ENCODE results near the gene RPTOR. TPM values are rescaled to one million over a fixed set of nuclear protein-coding genes. Genes with fewer than 3 reads are reported as not detected.

Gene RPTOR
- total RNA-seq, 1 donor from 2014 or later, result 53.7 TPM

DNA sequence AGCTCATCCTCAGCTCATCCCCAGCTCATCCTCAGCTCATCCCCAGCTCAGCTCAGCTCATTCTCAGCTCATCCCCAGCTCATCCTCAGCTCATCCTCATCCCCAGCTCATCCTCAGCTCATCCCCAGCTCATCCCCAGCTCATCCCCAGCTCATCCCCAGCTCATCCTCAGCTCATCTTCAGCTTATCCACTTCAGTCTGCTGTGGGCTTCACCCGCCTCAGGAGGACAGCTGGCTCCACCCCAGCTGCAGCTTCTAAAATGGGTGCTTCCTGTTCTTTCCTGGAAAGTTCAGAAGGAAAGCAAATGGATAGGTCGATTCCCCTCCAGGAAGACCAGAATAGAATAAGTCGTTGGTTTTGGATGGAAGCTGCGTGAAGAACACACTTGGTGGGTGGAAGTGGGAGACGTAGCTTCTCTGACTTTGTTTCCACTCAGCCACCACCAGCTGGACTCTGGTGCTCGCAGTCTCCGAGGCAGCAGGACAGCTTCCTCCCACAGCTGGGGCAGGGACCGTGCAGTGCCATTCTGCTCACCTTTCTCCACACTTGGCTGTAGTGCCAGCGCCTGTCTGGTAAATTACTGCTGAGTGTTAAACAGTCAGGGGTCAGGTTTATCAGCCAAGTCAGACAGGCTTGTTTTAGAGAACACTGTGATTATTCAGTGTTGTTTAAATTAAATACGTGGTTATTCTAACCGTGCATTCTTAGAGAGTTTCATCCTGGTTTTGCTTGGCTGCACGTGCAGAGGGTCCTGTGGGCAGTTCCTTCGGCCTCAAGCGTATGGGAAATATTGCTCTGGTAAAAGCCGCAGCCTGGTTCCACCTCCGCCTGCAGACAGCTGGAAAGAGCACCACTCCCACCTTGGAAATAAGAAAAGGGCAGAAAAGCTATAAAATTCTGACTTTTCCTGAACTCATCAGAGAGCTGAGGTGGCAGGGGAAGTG, 386.0 kb downstream of the RPTOR start:
- TF ChIP-seq, protein P1, sequence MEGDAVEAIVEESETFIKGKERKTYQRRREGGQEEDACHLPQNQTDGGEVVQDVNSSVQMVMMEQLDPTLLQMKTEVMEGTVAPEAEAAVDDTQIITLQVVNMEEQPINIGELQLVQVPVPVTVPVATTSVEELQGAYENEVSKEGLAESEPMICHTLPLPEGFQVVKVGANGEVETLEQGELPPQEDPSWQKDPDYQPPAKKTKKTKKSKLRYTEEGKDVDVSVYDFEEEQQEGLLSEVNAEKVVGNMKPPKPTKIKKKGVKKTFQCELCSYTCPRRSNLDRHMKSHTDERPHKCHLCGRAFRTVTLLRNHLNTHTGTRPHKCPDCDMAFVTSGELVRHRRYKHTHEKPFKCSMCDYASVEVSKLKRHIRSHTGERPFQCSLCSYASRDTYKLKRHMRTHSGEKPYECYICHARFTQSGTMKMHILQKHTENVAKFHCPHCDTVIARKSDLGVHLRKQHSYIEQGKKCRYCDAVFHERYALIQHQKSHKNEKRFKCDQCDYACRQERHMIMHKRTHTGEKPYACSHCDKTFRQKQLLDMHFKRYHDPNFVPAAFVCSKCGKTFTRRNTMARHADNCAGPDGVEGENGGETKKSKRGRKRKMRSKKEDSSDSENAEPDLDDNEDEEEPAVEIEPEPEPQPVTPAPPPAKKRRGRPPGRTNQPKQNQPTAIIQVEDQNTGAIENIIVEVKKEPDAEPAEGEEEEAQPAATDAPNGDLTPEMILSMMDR (IDR thresholded peaks at IDR 0.05; ENCODE audit: unreplicated experiment), result no peak
- H3K9me3 Mint-ChIP-seq, result no peaks in the 10 kb centered on the region
- H3K4me1 Mint-ChIP-seq, result peaks cover 3% of the 10 kb centered on the region
- H3K36me3 Mint-ChIP-seq, result peaks cover 23% of the 10 kb centered on the region
- H3K4me3 Mint-ChIP-seq, result no peak overlapping the region
- DNase-seq (ENCODE audit: low spot score in 2 of 2, unreplicated experiment in 2 of 2), result no peak
- H3K27ac Mint-ChIP-seq, result no peak overlapping the region
- H3K27me3 Mint-ChIP-seq (ENCODE audit: low read depth), result no peaks in the 10 kb centered on the region

DNA sequence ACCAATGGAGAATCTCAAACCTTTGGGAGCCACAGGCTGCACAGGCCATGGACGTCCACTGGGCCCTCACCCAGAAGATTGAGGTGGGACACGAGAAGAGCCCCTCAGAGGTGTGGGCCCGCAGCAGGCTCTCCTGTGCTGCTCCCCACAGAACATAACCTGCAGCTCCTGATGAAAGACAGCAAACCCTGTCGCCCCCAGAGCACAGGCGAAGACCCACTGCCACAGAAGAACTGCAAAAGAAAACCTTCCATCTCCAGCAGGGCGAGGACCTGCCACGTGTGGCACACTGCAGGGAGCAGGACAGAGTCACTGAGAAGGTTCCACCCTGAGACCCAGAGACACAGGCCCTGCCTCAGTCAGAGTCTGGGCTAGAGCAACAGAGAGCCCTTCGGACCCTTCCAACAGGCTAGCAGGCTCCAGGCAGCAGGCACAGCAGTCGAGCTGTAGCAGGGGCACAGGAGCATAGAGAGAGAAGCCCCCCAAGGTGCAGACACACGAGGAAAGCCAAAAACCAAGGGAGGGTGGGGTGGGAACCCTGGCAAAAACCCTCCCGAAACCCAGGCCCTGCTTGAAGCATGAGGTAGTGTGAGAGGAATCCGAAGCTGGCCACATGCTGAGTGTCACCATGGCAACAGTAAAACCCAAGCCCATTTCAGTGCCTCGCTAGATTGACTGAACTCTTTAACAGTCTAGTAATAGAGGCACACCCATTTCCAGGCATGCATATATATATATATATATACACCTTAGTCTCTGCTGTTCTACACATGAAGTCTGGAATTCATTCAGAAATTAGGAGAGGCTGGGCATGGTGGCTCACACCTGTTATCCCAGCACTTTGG, 387.0 kb downstream of the RPTOR start:
- no peak overlapping the region for H3K4me3 Mint-ChIP-seq
- peaks cover 3% of the 10 kb centered on the region for H3K4me1 Mint-ChIP-seq
- TF ChIP-seq, protein P1 (IDR thresholded peaks at IDR 0.05; ENCODE audit: unreplicated experiment), result no peak
- DNase-seq (ENCODE audit: low spot score in 2 of 2, unreplicated experiment in 2 of 2), result no peak
- H3K27me3 Mint-ChIP-seq (ENCODE audit: low read depth), result no peaks in the 10 kb centered on the region
- H3K36me3 Mint-ChIP-seq, result peaks cover 16% of the 10 kb centered on the region
- no peaks in the 10 kb centered on the region for H3K9me3 Mint-ChIP-seq
- H3K27ac Mint-ChIP-seq, result no peak overlapping the region

DNA sequence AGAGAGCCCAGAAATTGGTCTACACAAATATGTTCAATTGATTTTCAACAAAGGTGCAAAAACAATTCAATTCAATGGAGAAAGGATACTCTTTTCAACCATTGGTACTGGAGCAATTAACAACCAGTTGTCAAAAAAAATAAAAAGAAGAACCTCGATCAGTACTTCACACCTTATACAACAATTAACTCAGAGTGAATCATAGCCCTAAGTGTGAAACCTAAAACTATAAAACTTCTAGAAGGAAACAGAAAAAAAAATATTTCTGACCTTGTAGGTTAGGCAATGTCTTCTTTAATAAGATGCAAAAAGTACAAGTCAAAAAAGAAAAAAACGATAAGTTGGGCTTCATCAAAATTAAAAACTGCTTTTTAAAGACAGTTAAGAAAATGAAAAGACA, 390.9 kb downstream of the RPTOR start:
- Mint-ChIP-seq H3K9me3 (no peaks in the 10 kb centered on the region), H3K36me3 (peaks cover 13% of the 10 kb centered on the region), H3K27ac (no peak overlapping the region), H3K4me3 (no peak overlapping the region), H3K4me1 (peaks cover 3% of the 10 kb centered on the region), H3K27me3 (ENCODE audit: low read depth) (no peaks in the 10 kb centered on the region)
- TF ChIP-seq, protein P1 (IDR thresholded peaks at IDR 0.05; ENCODE audit: unreplicated experiment), result no peak
- DNase-seq (ENCODE audit: low spot score in 2 of 2, unreplicated experiment in 2 of 2), result no peak

DNA sequence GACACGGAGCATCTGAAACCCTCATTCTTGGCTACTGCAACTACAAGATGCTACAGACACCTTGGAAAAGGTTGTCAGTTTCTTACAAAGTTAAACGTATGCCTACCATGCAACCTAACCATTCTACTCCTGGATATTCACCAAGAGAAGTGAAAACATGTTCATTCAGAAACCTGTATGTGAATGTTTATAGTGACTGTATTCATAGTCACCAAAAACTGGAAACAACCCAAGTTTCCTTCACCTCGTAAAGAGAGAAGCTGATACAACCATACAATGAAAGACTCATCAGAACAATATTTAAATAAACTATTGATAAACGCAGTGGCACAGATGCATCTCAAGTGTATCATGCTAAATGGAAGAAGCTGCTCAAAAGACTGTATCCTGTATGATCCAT, 391.6 kb downstream of the RPTOR start:
- TF ChIP-seq, protein P1 (IDR thresholded peaks at IDR 0.05; ENCODE audit: unreplicated experiment), result no peak
- Mint-ChIP-seq H3K36me3 (peaks cover 13% of the 10 kb centered on the region), H3K9me3 (no peaks in the 10 kb centered on the region), H3K27ac (no peak overlapping the region), H3K4me3 (no peak overlapping the region), H3K4me1 (peaks cover 3% of the 10 kb centered on the region), H3K27me3 (ENCODE audit: low read depth) (no peaks in the 10 kb centered on the region)
- DNase-seq (ENCODE audit: low spot score in 2 of 2, unreplicated experiment in 2 of 2), result no peak

DNA sequence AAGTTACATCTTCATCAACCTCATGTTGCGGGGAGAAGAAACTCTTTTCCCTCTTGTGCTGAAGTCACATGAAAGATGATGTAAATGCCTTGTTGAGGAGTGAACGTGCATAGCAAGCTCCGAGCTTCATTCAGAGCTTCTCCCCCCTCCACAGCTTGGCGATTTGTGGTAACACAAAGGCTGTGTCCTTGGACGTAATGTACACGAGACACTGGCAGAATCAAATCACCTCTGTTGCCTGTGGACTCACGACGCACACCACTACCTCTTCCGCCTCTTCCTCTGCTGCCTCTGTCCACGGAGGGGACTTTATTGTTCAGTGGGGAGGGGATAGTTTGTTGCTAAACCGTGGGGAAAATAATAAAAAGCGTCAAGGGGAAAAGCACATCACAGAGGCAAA, 392.1 kb downstream of the RPTOR start:
- Mint-ChIP-seq H3K4me1 (no peaks in the 10 kb centered on the region), H3K4me3 (no peak overlapping the region), H3K27me3 (ENCODE audit: low read depth) (no peaks in the 10 kb centered on the region), H3K27ac (no peak overlapping the region), H3K9me3 (no peaks in the 10 kb centered on the region), H3K36me3 (peaks cover 13% of the 10 kb centered on the region)
- DNase-seq (ENCODE audit: low spot score in 2 of 2, unreplicated experiment in 2 of 2), result no peak
- TF ChIP-seq, protein P1 (IDR thresholded peaks at IDR 0.05; ENCODE audit: unreplicated experiment), result no peak

All from mesothelial cell of epicardium (in vitro differentiated cells).